Myocyte (in vitro differentiated cells): Measurements from ENCODE around the gene ERAL1. TPM values are rescaled to one million over a fixed set of nuclear protein-coding genes. Genes with fewer than 3 reads are reported as not detected.
"Not testable (repeated sequence)": the region's sequence is repeated elsewhere in the genome, so short reads cannot be mapped to it uniquely, and the experiment has no call there.

Source experiments
- DNase-seq: peaks from one replicate; pipeline ENCODE4 v3.0.0-alpha.2; 2012; ENCODE audit warnings: low read depth
- total RNA-seq: library from RNA; depleted of rRNA; stranded (reverse); fragments of >200 nt; gene quantifications from 2 replicates; pipeline ENCODE4 v1.2.3, GENCODE V29; 2014

The ERAL1 gene
- total RNA-seq, 1 donor from 2014 or later: 35.2 TPM

DNA sequence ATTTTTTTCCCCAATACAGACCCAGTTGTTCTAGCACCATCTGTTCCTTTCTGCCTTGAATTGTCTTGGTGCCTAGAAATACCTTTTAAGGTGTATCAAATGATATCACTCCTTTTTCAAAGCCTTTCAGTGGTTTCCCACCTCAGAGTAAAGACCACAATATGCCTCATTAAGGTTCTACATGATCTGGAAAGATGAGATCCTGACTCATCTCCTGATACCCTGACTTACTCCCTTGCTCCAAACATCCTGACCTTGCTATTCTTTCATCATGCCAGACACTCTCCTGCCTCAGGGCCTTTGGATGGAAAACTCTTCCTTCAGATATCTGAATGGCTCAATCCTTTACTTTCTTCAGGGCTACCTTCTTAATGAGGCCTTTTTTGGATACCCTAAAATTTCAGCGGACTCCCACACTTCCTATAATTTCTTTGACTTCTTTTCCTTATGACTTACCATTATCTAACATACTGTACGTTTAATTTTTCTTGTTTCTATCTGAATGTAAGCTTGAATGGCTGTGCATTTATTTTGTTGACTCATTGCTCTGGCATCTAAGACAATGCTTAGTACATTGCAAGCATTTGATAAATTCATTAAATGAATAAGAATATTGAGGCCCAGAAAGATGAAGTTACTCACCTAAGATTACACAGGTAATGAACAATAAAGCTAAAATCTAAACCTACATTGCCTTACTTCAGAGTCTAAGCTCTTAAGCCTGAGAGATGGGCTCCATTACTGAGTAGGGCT is 23.5 kb downstream of the ERAL1 start:
- no peak for DNase-seq

DNA sequence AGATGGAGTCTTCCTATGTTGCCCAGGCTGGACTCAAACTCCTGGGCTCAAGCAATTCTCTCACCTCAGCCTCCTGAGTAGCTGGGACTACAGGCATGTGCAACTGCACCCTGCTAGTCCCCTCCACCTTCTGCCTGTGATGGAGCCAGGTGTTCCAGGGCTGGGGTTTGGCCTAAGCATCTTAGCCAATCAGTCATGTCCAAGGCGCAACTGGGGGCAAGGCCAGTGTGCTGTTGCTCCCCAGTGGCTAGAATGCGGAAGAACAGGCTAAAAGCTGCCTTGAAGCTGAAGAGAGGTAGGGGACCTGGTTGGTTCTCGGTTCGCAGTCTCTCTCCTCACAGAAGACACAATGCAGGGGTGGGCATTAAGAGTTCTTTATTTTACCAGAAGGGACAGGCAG is 24.2 kb downstream of the ERAL1 start:
- DNase-seq: peak; percentile 39

DNA sequence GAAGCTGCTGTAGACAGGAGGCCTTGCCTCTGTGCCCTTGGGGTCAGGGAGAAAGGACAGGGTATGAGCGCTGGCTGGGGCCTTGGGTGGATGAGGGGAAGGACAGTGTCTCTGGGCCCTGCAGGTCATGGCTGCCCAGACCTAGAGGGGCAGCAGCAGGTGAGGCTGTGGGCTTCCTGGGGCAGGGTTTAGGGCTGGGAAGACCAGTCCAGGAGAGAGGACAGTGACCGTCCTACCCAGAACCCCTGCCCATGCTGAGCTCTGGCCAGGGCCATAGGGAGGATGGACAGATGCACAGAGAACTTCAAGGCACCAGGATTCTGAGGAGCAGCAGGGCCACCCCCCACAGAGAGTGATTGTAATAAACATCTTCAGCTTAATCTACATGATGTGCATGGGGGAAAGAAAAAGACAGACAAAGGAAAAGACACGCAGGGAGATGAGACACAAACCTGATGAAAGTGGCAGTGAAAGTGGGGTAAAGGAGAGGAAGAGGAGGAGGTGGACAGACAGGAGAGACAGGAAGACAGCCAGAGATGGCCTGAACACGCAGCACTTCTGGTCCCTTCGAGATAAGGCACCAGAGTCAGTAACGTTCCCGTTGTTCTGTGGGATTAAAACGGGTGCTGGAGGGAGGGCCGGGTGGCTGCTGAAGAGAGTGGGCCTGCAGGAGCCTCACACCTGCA is 25.2 kb downstream of the ERAL1 start:
- no peak for DNase-seq

DNA sequence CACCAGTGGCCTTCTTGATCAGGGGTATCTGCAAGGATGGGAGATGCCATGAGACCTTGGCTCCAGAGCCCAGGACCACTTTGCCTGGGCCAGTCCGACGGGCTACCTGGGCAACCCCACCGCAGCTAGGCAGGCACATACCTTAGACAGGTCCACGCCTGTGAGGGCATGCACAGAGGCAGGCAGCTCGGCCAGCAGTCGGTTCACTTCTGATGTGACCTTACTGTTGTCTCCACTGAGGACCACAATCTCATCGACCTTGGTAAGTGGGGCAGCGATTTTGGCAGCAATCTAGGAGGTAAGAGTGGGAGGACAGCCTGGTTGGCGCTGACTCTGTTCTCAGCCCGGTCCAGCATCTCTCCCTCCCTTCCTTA is 25.7 kb downstream of the ERAL1 start:
- DNase-seq: no peak

DNA sequence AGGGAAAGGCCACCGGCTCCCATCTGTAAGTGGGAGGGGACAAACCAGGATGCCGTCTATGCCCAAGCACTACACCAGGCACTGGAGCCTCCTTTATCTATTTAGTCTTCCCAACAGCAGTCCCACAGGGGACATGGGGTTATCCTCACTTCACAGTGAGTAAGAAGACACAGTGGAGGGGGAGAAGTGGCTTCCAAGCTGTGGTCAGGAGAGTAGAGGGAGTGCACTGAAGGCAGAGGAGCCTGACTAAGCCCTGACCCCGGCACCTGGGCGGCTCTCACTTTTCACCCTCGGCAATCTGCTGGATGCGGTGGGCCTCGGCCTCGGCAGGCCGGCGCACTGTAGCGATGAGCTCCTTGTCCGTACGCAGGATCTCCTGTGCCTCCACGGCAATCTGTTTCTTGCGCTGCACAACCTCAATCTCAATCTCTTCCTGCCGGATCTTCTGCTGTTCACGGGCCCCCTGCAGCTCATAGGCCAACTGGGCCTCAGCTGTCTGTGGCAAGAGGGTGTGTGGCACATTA is 26.8 kb downstream of the ERAL1 start:
- no peak for DNase-seq

DNA sequence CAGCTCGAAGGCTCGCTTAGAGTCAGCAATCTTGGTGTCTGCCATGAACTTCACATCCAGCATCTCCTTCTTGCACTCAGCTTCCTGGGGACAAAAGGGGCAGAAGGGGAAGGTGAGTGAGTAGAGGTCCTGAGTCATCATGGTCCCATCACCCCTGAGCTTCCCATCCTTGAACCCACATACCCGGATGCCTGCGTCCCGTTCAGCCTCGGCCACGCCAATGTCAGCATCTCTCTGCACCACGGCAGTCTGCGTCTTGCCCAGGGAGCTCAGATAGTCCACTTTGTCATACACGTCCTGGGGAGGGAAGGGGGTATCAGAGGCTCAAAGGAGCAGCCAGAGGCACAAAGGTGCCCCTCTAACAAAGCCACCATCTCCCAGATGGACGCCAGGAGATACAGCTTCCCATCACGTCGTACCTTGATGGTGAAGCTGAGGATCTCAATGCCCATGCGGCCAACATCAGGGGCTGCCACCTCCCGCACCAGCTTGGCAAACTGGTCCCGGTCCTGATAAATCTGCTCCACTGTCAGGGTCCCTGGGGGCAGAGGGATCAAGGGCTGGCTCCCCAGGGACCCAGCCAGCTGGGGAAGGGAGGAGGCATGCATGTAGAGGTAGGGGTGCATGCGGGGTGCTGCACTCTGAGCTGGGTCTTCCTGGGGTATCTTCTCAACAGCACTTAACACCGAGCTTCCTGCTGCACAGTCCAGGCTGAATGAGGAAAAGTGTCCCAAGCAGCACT is 27.5 kb downstream of the ERAL1 start:
- DNase-seq: no peak

DNA sequence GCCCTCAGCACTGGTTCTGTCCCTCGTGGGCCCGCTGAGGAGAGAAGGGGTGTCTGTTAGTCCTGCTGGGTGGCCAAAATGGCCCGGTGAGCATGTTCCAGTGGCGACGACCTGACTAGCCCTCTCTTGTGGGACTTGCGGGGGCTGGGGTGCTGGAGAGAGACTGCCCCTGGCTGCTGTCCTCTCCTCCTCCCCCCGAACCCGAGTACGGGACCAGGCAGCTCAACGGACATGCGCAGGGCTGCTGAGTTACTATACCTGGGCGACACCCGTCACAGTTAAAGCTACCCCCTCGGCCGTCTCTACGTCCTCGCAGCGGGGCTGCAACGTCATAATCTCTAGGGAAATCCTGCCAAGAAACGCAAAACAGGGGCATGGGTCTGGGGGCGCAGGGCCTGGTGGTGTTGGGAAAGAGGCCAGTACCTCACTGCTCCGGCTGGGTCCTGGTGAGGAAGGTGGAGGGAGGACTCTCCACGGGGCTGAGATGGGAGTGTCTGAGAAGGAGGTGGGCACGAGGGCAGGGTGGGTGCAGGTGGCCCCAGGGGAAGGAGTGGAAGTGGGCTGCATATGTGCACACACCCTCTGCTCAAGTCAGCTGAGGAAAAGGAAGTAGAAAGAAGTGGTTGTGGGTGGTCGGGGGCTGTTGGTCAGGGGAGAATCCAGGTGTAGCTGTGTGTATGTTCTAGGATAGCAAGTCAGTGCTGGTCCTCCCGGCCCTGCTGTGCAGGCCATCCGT is 29.3 kb downstream of the ERAL1 start:
- no peak for DNase-seq

DNA sequence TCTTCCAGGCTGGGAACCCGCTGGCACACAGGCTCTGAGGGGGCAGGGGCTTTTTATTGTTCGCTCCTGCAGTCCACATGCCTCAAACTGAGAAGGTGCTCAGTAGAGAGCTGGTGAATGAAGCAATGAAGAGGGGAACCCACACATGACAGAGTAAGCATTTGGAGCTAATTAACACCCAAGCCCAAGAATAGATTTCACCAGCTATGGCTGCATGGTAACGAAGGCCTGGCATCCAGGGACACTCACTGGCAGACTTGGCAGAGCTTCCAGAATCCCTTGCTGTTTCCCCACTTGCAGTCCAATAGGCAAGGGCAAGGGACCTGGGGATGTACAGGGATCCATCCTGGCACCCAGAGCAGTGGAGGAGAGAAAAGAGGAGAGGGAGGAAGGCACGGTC is 30.5 kb downstream of the ERAL1 start:
- DNase-seq: no peak

DNA sequence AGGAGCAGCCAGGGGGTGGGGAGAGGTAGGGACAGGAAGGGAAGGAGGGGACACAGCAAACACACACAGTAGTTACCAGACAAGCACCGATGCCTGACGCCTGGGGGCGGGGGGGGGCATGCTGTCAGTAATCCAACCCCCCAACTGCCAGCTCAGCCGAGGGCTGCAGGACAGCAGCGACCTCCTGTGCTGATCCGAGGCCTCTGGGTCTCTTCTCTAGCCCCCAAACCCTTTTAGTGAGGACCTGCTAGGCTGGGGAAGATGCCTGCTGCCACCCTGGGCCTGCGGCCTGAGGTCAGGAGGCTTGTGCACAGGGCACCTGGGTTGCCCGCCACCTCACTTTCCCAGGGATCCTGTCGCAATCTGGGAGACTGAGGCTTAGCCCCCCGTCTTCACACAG is 31.1 kb downstream of the ERAL1 start:
- no peak for DNase-seq

DNA sequence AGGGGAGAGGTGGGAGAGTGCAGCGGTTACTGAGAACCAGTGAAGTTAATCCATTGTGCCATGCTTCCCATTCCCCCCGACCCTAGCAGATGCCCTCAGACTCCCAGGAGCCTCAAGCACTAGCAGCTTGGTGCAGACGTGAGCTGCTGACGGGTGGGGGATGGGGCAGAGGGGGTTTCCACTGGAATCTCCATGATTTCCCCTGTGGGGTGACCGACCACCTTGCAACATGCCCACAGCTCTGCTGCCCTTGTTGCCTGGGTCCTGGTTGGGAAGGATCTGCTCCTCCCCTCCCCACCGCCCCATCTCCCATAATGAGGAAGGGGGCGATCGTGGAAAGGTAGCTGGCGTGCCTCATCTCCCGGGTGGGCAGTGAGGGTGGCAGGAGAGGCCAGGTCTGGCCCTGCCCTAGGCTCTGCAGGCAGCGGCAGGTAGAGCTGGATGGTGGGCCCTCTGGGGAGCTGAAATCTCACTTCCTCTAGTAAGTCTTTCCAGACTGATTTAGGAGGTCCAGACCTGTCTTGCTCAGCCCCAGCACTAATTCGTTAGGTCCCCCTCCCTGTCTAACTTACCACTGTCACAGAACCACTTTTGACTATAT is 33.2 kb downstream of the ERAL1 start:
- no peak for DNase-seq

DNA sequence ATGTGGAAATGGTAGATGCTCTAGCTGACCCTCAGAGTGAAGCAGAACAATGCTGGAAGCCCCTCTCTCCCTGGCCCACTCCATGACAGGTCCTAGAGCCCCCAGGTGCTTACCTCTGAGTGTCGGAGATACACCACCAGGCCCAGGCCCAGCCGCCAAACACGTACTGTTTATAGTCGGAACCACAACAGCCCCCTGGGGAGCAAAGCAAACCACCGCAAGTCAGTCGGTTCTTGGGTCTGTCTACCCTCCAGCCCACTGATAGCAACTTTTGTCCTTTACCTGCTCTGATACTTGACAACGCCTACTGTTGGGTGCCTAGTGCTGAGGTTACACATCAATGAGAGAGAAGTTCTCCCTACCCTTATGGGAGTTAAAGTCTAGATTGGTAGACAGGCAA is 34.0 kb downstream of the ERAL1 start:
- DNase-seq: no peak

DNA sequence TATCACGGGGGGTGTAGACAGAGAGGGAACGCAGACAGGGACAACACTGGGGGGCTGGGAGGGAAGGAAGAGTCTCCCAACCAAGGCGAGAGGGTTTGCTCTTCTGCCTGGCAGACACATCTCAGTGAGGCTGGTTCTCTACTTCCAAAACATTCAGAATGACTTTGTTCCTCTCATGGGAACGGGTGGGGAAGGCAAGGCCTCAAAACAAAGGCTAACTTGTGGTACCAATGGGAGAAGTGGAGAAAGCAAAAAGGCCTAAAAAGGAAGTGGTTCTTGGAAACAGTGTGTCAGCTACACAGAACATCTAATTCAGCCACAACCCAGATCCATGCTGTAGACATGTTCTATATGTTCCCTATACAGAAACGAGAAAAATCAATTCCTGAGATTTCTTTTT is 35.2 kb downstream of the ERAL1 start:
- DNase-seq: no peak

DNA sequence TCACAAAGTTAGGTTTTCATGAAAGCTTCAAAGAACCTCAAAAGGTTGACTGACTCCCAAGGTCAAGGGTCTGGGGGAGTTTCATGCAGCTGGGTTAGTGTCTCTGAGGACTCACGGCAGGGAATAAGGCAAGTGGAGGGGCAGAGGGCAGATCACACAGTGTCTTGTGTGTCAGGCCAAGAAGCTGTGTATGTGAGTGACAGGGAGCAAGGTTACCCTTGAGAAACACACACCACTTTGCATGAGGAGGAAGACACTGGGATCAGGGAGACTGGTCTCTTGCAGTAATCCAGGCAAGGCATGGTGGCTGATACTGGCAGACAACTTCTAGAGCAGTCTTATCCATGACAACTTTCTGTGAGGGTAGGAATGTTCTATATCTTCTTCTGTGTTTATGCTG is 36.4 kb downstream of the ERAL1 start:
- DNase-seq: no peak

DNA sequence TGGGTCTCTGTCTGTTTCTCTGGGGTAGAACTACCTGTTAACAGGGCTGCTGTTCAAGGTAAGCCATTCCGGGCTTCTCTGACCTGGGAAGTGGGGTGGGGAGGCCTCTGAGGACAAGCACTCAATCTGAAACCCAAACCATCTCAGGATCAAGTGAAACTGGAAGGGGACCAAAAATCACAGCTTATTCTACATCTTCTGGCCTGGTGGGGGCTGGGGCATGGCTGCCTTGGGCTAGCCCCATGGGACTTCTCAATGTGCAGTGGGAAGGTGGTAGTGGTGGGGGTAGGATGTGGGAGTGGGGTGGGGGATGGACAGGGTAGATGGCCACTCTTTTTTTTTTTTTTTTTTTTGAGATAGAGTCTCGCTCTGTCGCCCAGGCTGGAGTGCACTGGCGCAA is 37.2 kb downstream of the ERAL1 start:
- no peak for DNase-seq

DNA sequence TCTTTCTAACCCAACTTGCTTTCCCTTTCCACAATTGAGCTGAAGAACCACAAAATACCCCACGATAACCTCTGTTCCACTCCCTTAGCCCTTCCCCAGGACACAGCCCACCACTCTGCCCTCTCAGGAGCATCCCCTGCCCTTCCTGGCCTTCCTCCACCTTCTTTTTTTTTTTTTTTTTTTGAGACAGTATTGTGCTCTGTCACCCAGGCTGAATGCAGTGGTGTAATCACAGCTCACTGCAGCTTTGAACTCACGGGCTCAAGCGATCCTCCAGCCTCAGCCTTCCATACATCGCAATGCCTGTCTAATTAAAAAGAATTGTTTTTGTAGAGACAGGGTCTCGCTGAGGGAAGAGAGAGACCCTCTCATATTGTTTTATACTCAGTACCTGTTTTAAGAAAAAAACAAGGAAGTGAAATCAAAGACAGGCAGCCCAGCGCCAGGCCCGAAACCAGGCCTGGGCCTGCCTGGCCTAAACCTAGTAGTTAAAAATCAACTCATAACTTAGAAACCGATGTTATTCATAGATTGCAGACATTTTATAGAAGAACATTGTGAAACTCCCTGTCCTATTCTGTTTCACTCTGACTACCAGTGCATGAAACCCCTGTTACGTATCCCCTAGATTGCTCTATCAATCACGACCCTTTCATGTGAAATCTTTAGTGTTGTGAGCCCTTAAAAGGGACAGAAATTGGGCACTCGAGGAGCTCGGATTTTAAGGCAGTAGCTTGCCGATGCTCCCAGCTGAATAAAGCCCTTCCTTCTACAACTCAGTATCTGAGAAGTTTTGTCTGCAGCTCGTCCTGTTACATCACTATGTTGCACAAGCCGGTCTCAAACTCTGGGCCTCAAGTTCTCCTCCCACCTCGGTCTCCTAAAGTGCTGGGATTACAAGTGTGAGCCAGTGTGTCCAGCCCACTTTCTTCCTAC is 38.7 kb downstream of the ERAL1 start:
- not testable (repeated sequence) for DNase-seq

DNA sequence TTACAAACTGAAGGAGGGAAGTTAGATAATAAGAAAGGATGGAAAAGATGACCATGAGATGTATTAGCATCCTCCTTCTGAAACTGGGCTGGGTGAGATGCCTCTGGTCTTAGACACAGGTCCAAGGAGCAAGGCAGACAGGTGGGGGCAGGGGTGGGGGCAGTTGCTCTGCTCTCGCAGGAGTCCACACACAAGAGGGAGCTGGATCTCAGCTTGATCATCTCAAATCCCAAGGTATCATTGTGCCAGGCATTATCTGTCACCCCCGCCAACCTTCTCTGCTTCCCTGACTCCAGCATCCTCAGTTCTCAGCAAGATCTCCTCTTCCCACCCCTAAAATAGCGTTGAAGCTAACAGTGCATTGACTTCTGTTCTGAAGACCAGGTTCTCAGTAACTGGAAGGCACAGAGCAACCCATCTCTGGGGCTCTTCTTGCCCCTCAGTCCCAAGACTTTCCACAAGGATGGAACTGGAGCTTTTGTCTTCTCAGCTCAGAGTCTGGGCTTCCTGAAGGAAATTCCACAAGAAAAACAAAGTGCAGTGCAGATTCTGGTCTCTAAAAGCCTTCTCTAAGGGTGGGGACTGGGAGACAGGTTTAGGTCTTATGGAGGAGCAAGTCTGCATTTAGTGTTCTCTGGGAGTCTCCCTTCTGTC is 41.1 kb downstream of the ERAL1 start:
- no peak for DNase-seq

DNA sequence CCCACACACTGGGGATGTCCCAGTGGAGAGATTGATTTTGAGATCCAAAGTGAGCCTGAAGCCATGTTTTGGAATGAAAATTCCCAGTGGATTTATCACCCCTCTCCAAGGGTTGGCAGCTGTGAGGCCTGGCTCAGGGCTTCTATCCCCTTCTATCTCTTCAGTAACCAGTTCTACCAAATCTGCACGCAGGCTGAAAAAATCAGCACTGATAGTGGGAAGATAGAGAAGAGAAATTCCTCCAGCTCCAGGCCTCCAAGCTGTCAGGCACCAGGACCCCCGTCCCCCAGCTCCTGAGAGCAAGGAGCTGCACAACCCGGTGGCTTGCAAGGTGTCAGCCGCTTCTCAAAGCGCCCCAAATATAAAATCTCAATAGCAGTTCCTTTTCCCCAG is 41.7 kb downstream of the ERAL1 start:
- DNase-seq: peak; percentile 9

DNA sequence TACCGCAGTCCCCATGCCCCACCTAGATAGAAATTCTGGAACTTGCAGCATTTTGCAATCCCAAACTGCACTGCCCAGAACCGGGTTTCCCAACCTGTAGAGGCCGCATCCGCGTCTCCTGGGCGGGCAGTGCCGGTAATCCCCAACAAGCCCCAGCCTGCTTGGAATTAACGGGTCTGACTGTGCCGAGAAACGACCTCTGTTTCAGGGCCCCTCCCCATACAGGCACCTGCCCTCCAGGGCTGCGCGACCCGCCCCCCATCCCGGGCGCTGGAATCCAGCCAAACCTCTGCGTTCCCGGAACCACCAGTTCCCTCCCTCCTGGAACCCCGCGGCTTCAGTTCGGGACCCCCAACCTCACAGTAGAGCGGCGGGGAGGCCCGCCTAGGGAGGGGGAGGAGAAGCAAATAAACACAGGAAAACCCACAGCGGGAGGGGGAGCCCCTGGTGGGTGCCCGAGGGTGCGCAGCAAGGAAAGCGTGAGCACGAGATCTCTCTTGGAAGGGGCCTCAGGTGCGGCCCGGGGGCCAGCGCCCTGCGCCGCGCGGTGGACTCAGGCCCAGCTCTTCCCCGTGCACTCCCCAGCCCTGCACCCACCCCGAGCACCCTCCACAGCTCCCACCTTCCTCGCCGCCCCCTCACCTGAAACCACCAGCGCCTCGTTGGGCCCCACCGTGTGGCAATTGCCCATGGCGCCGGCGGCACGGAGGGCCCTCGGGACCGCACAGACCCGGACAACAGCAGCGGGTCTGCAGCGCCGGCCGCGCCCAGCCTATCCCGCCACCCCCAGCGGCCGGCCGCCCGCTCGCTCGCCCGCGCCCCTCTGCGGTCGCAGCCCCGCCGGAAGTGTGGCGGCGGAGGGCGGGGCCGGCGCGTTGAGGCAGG is 42.3 kb downstream of the ERAL1 start, which contains the start of gene FLOT2:
TSS of gene FLOT2 (minus strand) at position 850 of the 885 bp plus-strand sequence. CDS start at position 691, 159 bp downstream.
- DNase-seq: peak; percentile 23
